ENCODE data around the gene IFT27. TPM values are rescaled to one million over a fixed set of nuclear protein-coding genes. Genes with fewer than 3 reads are reported as not detected.

IFT27 gene
- total RNA-seq, 1 experiment from 2014 or later: 23.2 TPM

- no peak overlapping the region for H3K4me3 ChIP-seq (replicated peaks in 1 of 2; ENCODE audit: low read depth in 1 of 2, low read length in 2 of 2)
- no peak overlapping the region for H2AFZ ChIP-seq (ENCODE audit: low read depth, low read length, poor library complexity, severe bottlenecking)
- POLR2A ChIA-PET: no interaction called here
- no peaks in the 10 kb centered on the region for H4K20me1 ChIP-seq (ENCODE audit: insufficient read depth)
- H3K79me2 ChIP-seq (ENCODE audit: insufficient read depth, low read length): no peaks in the 10 kb centered on the region
- CTCF ChIA-PET: no interaction called here
- no peak overlapping the region for H3K27ac ChIP-seq (ENCODE audit: low read depth, low read length)
- TF ChIP-seq TCF7L2 (IDR thresholded peaks at IDR 0.05; ENCODE audit: borderline replicate concordance, extremely low read depth, insufficient read depth, insufficient read length) (no peak), CTCF (IDR thresholded peaks at IDR 0.05 in 2 of 3, conservative IDR thresholded peaks at IDR 0.05 in 1 of 3; ENCODE audit: borderline replicate concordance in 1 of 3, insufficient read depth in 1 of 3, low read depth in 2 of 3, low read length in 2 of 3) (no peak), CEBPB (IDR thresholded peaks at IDR 0.05; ENCODE audit: low read depth) (no peak), JUND (IDR thresholded peaks at IDR 0.05) (no peak), RAD21 (IDR thresholded peaks at IDR 0.05; ENCODE audit: low read depth) (no peak), SIN3A (IDR thresholded peaks at IDR 0.05; ENCODE audit: low read depth) (no peak), SP1 (IDR thresholded peaks at IDR 0.05; ENCODE audit: low read depth) (no peak), SRF (IDR thresholded peaks at IDR 0.05; ENCODE audit: low read depth) (no peak), EZH2phosphoT487 (IDR thresholded peaks at IDR 0.05; ENCODE audit: borderline replicate concordance) (no peak), YY1 (IDR thresholded peaks at IDR 0.05; ENCODE audit: extremely low read depth, insufficient replicate concordance, low read depth, low read length) (no peak), REST (IDR thresholded peaks at IDR 0.05; ENCODE audit: low read depth) (no peak), FOSL1 (IDR thresholded peaks at IDR 0.05; ENCODE audit: low read depth) (no peak), ZNF274 (IDR thresholded peaks at IDR 0.05; ENCODE audit: low read depth, low read length) (no peak), EZH2 (IDR thresholded peaks at IDR 0.05) (no peak), ELF1 (IDR thresholded peaks at IDR 0.05; ENCODE audit: borderline replicate concordance, low read depth) (no peak), POLR2AphosphoS5 (IDR thresholded peaks at IDR 0.05; ENCODE audit: low read depth, low read length) (no peak), MAX (IDR thresholded peaks at IDR 0.05) (no peak), POLR2A (IDR thresholded peaks at IDR 0.05; ENCODE audit: borderline replicate concordance, extremely low read depth, insufficient read depth, insufficient read length) (no peak)
- TF ChIP-seq, protein P1, sequence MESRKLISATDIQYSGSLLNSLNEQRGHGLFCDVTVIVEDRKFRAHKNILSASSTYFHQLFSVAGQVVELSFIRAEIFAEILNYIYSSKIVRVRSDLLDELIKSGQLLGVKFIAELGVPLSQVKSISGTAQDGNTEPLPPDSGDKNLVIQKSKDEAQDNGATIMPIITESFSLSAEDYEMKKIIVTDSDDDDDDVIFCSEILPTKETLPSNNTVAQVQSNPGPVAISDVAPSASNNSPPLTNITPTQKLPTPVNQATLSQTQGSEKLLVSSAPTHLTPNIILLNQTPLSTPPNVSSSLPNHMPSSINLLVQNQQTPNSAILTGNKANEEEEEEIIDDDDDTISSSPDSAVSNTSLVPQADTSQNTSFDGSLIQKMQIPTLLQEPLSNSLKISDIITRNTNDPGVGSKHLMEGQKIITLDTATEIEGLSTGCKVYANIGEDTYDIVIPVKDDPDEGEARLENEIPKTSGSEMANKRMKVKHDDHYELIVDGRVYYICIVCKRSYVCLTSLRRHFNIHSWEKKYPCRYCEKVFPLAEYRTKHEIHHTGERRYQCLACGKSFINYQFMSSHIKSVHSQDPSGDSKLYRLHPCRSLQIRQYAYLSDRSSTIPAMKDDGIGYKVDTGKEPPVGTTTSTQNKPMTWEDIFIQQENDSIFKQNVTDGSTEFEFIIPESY (IDR thresholded peaks at IDR 0.05; ENCODE audit: extremely low read depth, insufficient replicate concordance, low read length): no peak
- H3K9me3 ChIP-seq (ENCODE audit: control insufficient read depth in 1 of 2, insufficient read depth in 1 of 2, low read depth in 1 of 2, low read length in 2 of 2): no peaks in the 10 kb centered on the region
- no peaks in the 10 kb centered on the region for H3K9me2 ChIP-seq (ENCODE audit: insufficient read depth)
- RAD21 ChIA-PET (ENCODE audit: low non-redundant PET in 1 of 2, low total read pairs in 2 of 2, uncharacterized antibody in 2 of 2, unreplicated experiment in 2 of 2): no interaction called here
- no peaks in the 10 kb centered on the region for H3K36me3 ChIP-seq (ENCODE audit: control insufficient read depth in 1 of 2, insufficient read depth in 2 of 2, low read length in 2 of 2)
- no peak overlapping the region for H3K4me2 ChIP-seq (ENCODE audit: low read length)
- H3K4me1 ChIP-seq (ENCODE audit: control insufficient read depth in 1 of 2, insufficient read depth in 2 of 2, low read length in 2 of 2): no peaks in the 10 kb centered on the region
- no TSS peak for BruUV-seq (replicated peaks)
- H3K27me3 ChIP-seq (ENCODE audit: insufficient read depth, low read length): peaks cover 30% of the 10 kb centered on the region
- no peak overlapping the region for H3K9ac ChIP-seq (ENCODE audit: low read length)
- no peak for DNase-seq (ENCODE audit: low read depth, low spot score)
- intact Hi-C loops (cut with micrococcal nuclease): no loop called here
- no peak for ATAC-seq
Observed at GRCh38 chr22:36816339-36816635, 40.4 kb upstream of the IFT27 start.

Measured in HCT116 (cell line).